HG03442 (cell line): ENCODE results near the gene CD70.
A peak's percentile ranks its signal among the peaks of the same experiment; 100 is the strongest.
"Not testable (repeated sequence)": the region's sequence is repeated elsewhere in the genome, so short reads cannot be mapped to it uniquely, and the experiment has no call there.

Source experiments
- ATAC-seq: cut with Tn5 transposase; IDR thresholded peaks from one replicate; pipeline ENCODE4 v1.9.1; 2021; ENCODE audit warnings: mild to moderate bottlenecking, moderate library complexity; ENCODE audit not compliant: unreplicated experiment

Gene CD70

DNA sequence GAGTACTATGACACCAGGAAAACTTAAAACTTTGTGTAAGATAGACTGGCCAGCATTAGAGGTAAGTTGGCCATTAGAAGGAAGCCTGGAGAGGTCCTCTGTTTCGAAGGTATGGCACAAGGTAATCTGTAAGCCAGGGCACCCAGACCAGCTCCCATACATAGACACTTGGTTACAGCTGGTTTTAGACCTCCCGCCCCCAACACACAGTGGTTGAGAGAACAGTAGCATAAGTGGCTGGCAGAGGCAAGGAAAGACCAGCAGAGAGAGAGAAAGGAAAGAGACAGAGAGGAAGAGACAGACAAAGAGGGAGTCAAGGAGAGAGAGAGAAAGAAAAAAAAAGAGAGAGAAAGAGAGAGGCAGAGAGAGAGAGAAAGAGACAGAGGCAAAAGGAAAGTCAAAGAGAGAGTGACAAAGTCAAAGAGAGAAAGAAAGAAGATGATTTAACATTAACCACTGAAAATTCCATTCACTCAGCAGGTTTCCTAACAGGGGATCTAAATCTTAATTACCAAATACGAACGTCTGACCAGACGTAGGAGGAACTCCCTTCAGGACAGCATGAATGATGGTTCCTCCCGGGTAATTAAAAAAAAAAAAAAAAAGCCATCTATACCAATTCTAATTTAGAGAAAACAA lies 7.4 kb upstream of the CD70 start:
- ATAC-seq: not testable (repeated sequence)

DNA sequence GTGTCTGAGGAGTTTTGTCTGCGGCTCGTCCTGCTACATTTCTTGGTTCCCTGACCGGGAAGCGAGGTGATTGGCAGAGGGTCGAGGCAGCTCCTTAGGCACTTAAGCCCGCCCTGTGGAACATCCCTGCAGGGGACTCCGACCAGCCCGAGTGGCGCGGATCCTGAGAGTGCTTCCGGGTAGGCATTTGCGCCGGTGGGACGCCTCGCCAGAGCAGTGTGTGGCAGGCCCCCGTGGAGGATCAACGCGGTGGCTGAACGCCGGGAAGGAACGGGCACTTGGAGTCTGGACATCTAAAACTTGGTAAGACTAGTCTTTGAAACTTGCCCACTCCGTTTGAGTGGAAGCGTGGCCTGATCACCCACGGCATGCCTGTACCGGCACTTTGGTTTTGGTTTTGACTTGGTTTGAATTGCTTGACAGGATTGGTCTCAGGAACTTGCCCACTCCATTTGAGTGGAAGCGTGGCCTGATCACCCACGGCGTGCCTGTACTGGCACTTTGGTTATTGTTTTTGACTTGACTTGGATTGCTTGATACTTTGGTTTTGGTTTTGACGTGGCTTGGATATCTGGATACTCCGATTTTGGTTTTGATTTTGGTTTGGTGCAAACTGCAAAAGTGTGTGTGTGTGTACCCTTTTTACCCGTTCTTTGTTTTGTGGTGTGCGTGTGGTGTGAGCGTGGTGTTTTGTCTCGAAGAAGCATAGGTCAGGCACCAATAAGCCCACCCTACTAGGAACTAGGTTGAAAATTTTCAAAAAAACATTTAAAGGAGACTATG lies 6.7 kb upstream of the CD70 start:
- ATAC-seq: not testable (repeated sequence)

DNA sequence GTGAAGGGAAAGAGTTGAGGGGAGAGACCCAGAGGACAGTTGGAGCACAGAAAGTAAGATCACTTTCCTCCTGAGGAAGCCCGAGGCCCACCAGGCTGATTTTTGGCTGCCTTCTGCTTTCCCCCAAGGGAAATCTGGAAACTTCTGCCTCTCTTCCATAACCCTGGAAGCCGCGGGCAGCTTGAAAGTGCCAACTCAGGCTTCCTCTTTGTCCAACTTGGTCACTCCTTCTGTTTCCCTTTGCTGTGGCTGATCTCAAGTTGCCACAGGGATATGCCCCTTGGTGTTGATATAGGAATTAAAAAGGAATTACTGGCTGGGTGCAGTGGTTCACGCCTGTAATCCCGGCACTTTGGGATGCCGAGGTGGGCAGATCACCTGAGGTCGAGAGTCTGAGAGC lies 5.7 kb upstream of the CD70 start:
- no peak for ATAC-seq

DNA sequence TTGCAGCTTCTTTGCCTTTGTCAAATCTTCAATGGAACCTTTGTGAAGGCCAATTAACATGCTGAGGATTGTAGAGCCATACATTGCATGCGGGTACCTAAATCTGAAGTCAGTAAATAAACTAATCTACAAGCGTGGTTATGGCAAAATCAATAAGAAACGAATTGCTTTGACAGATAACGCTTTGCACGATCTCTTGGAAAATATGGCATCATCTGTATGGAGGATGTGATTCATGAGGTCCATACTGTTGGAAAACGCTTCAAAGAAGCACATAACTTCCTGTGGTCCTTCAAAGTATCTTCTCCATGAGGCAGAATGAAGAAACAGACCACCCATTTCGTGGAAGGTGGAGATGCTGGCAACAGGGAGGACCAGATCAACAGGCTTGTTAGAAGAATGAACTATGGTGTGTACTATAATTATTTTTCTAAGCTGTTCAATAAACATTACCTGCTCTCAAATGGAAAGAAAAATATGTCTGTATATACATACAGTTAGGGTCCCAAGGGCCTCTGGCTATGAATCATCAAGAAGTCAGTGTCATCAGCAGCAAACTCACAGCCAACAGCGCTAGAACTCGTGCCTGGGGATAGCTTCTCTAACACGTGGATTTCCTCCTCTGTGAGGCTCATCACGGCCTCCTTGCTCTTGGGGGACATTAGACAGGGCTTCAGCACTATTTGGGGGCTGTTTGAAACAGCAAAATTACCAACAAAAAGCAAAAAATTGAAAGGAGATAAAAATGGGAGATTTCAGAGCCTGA lies 2.9 kb upstream of the CD70 start:
- ATAC-seq: no peak

DNA sequence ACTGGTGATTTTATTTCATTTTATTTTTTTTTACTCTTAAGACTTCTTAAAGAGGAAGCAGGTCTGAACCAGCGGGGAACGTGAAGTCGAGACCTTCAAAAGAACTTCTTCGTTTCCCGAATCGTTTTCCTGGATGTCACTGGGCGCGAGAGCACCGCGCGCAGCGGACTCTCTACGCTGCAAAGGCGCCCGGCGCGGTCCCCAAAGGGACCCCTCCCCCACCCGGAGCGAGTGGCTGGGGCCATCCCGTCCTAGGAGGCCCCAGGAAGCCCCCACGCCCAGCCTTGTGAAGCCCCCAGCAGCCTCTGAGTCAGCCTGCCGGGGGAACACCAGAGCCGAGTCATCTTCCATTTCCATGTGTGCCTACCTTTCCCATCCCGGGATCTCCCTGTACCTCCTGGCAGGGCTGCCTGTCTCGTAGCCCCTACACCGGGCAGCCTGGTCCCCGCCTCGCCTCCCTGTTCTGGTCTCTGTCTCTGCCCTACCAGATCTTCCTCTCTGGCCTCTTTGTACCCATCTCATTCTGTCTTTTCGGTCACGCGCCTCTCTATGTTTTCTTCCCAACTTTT lies 608 bp downstream of the CD70 start:
- ATAC-seq: peak; percentile 7

DNA sequence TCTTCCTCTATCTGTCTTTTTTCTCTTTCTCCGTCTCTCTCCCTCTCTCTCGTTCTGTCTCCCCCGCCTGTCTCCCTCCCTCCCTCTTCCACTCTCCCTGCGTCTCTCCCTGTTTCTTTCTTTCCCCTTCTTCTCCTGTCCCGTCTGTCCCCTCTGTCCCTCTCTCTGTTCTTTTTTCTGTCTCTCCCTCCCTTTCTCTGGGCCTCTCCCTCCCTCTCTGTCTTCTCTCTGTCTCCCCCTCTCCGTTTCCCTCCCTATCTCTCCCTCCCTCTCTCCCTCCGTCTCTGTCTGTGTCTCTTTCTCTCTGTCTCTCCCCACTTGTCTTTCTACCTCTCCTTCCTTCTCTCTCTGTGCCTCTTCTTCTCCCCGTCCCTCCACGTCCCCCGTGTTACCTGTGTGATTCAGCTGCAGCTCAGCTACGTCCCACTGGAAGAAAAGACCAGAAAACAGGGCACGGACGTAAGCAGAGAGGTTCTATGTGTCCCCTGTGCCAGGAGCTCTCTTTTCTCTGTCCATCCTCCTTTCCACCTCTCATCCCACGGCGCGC lies 1.2 kb downstream of the CD70 start:
- ATAC-seq: no peak

DNA sequence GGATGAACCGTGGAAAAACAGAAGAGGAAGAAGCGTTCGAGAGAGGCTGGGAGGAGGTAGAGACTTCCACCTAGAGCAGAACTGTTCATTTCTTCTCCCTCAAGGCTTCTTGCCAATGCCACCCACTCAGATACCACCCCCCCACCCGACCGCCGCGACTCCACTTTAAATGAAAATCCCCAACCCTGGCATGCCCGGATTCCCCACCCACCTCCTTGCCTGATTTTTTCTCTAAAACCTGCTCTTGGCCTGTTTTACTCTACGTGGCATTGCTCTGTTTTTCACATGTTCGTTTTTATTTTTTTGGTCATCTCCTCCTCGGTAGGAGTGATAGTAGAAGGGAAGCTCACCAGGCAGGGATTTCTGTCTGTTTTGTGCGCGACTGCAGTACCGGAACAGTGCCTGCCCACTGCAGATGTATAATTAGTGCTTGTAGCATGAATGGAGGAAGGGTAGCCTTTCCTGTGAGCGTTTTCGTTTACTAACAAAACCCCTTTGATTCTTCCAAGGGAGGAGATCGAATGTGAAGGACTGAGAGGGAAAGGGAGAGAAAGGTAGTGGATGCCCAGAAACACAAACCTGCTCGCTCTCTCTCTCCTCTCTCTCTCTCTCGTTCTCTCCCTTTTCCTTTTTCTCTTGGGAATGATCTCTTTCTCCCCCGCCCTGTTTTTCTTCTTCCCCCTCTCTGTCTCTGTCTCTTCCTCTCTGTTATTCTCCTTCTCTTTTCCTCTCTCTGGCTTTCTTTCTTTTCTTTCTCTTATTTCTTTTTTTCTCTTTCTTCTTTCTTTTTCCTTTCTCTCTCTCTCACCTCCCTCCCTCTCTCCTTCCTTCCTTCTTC lies 2.2 kb downstream of the CD70 start:
- no peak for ATAC-seq

DNA sequence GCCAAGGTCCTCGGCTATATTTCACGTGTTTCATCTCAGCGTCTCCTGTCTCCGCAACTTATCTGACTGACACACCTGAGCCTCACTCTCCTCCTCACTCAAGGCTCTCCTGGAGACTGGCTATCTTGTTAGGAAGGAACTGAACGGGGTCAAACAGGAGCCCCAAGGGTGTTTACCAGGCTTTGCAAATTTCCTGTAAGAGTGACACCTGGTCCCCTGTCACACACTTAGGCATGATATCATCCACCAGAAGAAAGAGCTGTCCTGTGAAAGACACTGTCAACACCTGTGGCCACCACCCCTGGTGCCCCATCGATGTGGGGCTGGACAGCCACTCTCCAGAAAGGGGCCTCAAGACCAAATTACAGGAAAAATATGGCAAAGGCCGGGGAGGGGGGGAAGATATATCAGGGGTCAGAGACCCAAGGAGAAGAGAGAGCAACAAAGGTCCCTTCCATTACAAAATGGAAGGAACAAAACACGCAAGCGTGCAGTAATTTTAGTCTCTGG lies 2.9 kb downstream of the CD70 start:
- ATAC-seq: no peak

DNA sequence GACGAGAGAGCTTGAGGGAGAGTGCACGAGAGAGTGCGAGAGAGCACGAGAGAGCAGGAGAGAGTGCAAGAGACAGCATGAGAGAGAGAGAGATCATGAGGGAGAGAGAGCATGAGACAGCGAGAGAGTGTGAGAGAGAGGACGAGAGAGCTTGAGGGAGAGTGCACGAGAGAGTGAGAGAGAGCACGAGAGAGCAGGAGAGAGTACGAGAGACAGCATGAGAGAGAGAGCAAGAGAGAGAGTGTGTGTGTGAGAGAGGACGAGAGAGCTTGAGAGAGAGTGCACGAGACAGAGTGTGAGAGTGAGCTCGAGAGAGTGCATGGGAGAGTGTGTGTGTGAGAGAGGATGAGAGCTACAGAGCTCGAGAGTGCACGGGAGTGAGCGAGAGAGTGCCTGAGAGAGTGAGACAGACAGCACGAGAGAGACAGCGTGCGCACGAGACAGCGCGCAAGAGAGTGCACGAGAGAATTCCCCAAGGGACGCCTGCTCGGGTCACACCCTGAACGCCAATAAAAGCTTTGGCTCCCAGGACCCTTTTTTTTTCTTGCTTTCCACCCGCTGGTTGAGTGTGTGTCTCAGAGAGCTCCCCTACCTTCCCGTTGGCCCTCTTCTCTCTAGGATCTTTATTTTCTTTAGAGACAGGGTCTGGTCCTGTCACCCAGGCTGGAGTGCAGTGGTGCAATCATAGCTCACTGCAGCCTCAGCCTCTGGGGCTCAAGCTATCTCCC lies 3.7 kb downstream of the CD70 start:
- ATAC-seq: no peak

DNA sequence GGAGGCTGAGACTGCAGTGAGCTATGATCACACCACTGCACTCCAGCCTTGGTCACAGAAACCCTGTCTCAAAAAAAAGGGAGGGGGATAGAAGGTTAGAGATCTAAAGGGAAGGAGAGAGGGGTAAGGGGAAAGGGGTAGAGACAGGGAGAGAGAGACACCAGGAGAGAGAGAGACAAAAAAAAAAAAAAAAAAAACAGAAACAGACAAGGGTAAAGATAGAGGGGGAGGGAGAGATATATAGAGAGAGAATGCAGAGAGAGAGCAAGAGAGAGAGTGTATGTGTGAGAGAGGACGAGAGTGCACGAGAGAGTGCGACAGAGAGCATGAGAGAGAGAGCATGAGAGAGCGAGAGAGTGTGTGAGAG lies 4.2 kb downstream of the CD70 start:
- no peak for ATAC-seq

DNA sequence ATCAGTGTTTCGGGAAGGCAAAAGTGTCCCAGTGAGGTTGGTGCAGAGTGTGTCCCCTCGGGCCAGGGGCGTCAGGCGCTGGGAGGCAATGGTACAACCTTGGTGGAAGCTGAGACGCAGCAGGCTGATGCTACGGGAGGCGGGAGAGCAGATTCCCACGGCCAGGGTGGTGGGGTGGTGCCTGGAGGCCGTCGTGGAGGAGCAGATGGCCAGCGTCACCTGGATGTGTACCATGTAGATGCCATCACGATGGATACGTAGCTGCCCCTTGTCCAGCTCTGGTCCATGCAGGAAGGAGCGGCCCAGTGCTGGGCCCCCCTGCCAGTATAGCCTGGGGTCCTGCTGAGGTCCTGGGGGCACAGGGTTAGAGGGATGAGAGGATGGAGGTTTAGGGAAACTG lies 4.9 kb downstream of the CD70 start:
- ATAC-seq: no peak

DNA sequence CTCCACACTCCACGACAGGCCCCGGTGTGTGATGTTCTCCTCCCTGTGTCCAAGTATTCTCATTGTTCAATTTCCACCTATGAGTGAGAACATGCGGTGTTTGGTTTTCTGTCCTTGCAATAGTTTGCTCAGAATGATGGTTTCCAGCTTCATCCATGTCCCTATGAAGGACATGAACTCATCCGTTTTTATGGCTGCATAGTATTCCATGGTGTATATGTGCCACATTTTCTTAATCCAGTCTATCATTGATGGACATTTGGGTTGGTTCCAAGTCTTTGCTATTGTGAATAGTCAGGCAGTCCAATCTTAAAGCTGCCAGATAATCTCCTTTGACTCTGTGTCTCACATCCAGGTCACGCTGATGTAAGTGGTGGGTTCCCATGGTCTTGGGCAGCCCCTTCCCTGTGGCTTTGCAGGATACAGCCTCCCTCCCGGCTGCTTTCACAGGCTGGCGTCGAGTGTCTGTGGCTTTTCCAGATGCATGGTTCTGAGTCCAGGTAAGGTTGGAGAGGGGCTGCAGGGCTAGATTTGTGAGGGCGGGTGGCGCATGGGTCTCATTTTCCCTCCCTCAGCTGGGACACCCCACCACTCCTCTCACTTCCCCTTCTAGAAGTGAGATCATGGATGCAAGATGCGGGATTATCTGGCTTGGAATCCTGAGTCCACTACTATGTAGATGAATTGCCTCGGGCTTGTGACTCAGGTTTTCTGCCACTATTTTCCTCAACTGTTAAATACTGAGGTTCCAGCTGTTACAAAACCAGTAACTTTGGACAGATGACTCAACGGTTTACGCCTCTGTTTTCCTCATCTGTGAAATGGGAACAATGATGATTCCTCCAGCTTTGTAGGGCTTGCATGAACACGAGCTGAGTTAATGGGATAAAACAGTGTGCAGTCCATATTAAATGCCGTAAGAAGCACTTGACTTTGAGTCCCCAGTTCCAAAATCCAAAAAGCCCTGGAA lies 8.2 kb downstream of the CD70 start:
- ATAC-seq: not testable (repeated sequence)

DNA sequence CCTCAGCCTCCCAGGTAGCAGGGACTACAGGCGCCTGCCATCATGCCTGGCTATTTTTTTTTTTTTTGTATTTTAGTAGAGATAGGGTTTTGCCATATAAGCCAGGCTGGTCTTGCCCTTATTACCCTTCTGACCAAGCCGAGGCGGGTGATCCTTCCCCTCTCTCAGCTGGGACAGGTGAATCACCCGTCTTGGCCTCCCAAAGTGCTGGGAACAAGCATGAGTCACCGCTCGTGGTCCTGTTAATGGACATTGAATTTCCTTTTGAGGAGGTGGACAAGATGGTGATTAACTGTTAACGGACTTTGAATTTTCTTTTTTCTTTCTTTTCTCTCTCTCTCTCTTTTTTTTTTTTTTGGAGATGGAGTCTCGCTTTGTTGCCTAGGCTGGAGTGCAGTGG lies 10.6 kb downstream of the CD70 start:
- ATAC-seq: no peak

DNA sequence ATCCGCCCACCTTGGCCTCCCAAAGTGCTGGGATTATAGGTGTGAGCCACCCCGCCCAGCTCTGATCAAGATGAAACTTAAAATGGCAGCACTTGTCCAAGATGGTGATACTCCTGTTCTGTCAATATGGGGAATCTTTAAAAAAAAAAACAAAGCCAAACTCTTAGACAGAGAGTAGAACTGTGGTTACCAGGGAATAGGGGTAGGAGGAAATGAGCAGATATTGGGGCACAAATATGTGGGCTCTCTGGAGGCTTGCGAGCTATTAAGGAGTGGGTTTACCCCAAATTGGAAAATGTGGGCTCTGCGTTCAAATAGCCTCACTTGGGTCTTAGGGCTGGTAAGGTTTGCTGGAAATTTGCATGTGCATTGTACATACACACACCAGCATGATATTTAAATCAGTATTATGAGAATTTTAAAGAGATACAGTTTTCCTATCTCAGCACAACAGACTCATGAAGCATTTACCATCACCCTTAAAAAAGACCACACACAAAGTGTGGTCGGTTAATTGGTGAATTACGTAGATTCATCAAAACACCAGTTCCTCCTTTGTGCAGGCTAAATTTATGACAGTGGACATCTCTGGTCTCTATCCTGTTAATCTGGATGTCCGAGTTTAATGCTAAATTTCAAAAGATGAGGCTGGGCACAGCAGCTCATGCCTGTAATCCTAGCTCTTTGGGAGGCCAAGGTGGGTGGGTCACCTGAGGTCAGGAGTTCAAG lies 11.3 kb downstream of the CD70 start:
- ATAC-seq: no peak

DNA sequence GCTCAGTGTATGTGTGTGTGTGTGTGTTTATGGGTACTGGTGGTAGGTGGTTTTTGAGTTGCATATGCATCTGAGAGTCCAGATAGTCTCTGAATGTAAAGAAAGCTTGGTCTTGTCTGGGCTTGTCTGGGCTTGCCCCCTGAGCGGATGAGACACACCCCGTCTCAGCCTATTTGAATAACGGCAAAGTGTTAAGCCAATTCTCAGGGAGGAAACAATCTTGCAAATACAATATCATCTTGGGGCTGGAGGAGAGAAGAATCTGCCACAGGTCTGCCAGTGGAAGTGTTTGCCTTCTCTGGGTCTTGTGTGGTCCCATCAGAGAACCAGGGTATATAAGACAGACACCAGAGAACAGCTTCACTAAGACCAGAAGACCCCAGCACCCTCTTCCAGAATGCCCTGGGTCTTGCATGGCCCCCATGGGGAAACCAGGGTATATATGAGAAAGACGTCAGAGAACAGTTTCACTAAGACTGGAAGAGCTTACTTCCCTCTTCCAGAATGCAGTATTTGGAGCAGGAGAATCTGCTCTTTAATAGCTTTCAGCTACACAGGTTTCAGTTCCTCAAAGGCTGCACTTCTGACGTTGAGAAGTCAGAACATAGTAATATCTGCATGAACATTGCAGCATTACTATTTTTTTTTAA lies 13.3 kb downstream of the CD70 start:
- peak; percentile 70 for ATAC-seq

DNA sequence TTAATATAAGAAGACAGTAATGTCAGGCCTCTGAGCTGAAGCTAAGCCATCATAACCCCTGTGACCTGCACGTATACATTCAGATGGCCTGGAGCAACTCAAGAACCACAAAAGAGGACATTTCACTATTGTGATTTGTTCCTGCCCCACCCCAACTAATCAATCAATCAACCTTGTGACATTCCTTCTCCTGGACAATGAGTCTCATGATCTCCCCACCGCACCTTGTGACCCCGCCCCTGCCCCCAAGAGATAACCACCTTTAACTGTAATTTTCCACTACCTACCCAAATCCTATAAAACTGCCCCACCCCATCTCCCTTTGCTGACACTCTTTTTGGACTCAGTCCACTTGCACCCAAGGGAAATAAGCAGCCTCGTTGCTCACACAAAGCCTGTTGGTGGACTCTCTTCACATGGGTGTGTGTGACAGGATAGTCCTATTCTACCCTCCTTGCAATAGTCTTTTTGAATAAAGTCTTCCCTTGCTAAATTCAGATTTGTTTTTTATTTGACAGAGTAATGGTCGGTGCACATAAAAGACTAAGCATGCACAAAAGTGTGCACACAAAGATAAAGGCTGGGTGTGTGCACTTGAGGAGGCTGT lies 14.0 kb downstream of the CD70 start:
- ATAC-seq: no peak

DNA sequence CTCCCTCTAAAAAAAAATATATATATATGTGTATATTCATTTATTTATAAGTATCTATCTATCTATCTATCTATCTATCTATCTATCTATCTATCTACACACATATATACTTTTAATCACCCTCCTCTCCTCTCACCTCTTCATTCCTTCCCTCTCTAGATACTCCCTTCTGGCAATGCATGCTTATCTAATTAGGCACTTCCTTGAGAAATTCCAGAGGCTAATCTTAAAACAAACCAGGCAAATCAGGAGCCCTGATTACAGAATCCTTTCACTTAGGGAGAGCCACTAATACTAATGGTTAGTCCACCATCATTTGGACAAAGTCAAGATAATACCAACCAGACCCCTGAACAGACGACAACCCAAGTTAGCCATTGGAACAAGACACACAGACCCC lies 17.6 kb downstream of the CD70 start:
- no peak for ATAC-seq
